ENCODE data around the gene SMTNL1. TPM values are rescaled to one million over a fixed set of nuclear protein-coding genes. Genes with fewer than 3 reads are reported as not detected.

The SMTNL1 gene
- total and polyA plus RNA-seq, 8 donors: not detected

DNA sequence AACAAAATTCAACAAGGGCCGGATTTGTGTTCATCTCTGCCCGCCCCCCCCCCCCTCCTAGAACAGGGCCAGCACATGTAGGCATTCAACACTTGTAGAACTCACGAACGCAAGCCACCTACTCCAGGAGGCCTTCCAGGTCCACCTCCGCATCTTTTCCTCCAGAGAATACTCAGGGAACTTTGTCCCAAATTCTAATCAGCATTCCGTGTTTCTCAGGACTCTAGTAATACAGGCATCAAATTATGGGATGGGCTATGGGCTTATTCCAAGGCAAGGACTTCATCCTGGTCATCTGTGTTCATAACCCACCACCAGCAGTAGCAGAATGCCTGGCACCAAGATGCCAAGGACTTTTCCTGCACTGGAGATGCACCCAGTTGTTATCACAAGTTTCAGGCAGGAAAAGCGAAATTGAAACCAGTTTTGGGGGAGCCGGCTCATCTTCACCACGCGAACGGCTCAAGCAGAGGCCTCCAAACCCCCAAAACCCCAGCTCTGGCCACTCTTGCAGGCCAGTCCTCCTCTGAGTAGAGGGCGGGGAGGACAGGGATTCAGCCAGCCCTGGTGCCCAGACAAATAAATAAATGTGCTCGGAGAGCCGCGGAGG is 29.6 kb downstream of the SMTNL1 start:
- peaks cover 0 to 12% (median 0%) of the 10 kb centered on the region in 3 donors for H3K4me1 ChIP-seq
- intact Hi-C loops (cut with DNase I): loop anchor here in 2 of 3 donors (5.0 to 10.0 kb wide), 2 partner anchors 78 to 80 kb away; partner anchors contain the start of gene YPEL4 (in 2 of the 2)
- H3K27me3 ChIP-seq: no peaks in the 10 kb centered on the region
- DNase-seq (no peak), FAIRE-seq (no peak), ATAC-seq (peak in 2 of 4 donors; percentile 21 to 28)
- peak overlapping the region; percentile 42 to 83 (median 76) for H3K4me3 ChIP-seq
- 29 to 32% methylated on average over 15 of the region's 15 CpGs for WGBS, 2 donors
- no peaks in the 10 kb centered on the region for H3K36me3 ChIP-seq
- TF ChIP-seq, protein P1, sequence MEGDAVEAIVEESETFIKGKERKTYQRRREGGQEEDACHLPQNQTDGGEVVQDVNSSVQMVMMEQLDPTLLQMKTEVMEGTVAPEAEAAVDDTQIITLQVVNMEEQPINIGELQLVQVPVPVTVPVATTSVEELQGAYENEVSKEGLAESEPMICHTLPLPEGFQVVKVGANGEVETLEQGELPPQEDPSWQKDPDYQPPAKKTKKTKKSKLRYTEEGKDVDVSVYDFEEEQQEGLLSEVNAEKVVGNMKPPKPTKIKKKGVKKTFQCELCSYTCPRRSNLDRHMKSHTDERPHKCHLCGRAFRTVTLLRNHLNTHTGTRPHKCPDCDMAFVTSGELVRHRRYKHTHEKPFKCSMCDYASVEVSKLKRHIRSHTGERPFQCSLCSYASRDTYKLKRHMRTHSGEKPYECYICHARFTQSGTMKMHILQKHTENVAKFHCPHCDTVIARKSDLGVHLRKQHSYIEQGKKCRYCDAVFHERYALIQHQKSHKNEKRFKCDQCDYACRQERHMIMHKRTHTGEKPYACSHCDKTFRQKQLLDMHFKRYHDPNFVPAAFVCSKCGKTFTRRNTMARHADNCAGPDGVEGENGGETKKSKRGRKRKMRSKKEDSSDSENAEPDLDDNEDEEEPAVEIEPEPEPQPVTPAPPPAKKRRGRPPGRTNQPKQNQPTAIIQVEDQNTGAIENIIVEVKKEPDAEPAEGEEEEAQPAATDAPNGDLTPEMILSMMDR (IDR thresholded peaks at IDR 0.05): no peak
- peak overlapping the region in 3 of 4 donors; percentile 25 to 81 (median 61) for H3K27ac ChIP-seq
- no peaks in the 10 kb centered on the region for H3K9me3 ChIP-seq

DNA sequence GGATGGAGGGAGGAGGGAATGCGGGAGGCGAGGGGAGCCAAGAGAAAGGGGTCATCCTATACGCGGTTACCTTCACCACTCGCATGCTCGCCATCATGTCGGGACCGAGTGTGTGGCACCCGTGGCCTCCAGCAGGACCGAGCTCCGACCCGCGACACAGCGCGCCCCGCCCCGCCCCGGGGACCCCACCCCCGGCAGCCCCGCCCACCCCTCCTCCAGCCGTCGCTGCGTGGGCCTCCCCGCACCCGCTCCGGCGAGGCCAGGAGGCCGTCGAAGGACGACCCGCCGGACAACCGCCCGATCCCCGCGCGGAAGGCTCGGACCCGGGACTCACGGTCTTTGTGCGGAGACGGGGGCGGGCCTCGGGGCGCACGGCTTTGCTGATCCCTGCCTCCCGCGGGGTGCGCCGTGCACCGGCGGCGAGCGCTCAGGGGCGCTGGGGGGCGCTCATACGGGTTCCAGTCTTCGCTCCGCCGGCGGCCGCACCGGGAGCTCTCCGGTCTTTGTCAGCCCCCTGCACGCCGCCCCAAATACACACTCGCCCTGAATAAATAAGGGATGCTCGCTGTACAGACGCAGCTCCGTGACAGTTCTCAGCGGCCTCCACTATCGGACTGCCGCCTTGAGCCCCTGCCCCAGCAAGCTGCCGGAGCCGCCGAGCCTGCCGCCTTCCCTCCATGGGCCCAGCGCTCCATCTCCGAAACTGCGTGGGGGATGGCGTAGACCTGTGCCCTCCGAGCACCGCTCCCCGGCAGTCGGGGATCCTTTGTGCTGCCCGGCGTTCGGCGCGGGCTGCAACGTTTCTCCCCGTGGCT is 30.3 kb downstream of the SMTNL1 start, which contains the start of gene UBE2L6:
UBE2L6 (minus strand) TSS at position 158 of the 815 bp plus-strand sequence; CDS start at position 97, 61 bp downstream.
- no peak for FAIRE-seq

DNA sequence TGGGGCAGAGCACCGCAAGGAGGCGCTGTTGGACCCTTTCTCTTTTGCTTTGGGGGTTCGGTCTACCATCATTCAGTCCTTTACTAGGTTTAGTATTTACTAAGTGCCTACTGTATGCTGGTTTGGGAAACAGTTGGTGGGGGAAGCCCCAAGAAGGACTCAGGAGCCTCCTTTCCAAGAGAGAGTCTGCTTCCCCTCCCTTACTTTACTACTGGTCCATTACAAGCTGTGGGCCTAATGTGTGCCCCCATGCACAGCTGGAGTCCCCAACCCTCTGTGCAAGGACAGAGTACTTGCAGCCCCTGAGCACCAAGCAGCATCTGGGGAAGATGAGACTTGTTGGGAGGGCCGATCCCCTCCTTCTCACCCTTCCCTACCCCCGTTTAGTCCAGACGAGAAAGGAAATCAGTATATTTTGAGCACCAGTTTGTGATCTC is 31.0 kb downstream of the SMTNL1 start:
- Histone ChIP-seq H3K27ac (peak overlapping the region in 3 of 4 donors; percentile 25 to 81 (median 61)), H3K27me3 (no peaks in the 10 kb centered on the region), H3K9me3 (no peaks in the 10 kb centered on the region), H3K4me3 (peak overlapping the region; percentile 42 to 83 (median 76)), H3K4me1 (peaks cover 0 to 12% (median 0%) of the 10 kb centered on the region in 3 donors), H3K36me3 (no peaks in the 10 kb centered on the region)
- WGBS, 2 donors: 38 to 41% methylated on average over 6 of the region's 6 CpGs
- intact Hi-C loops (cut with DNase I): loop anchor here in 2 of 3 donors (5.0 to 10.0 kb wide), 2 partner anchors 76 to 79 kb away; partner anchors contain the start of gene YPEL4 (in 2 of the 2)
- FAIRE-seq (no peak), ATAC-seq (no peak), DNase-seq (peak in 2 of 6 donors; percentile 80 to 91)
- TF ChIP-seq, protein P1 (IDR thresholded peaks at IDR 0.05): peak in 1 of 4 donors; percentile 87

More for the DNA sequence above, 30.3 kb downstream of the SMTNL1 start, which contains the start of gene UBE2L6:
- no peaks in the 10 kb centered on the region for H3K27me3 ChIP-seq
- peaks cover 0 to 12% (median 0%) of the 10 kb centered on the region in 3 donors for H3K4me1 ChIP-seq
- WGBS, 2 donors: 1% methylated on average over 56 to 92 of the region's 92 CpGs
- H3K27ac ChIP-seq: peak within 1 kb of the TSS; percentile 17 to 81 (median 51)
- TF ChIP-seq, protein P1 (IDR thresholded peaks at IDR 0.05): peak in 3 of 4 donors; percentile 80 to 89 (median 83)
- ATAC-seq (peak; percentile 84 to 88 (median 88)), DNase-seq (peak; percentile 42 to 84 (median 75))
- H3K4me3 ChIP-seq: peak within 1 kb of the TSS; percentile 42 to 83 (median 76)
- intact Hi-C loops (cut with DNase I): loop anchor here in 2 of 3 donors (5.0 to 10.0 kb wide), 2 partner anchors 77 to 80 kb away; partner anchors contain the start of gene YPEL4 (in 2 of the 2)
- no peaks in the 10 kb centered on the region for H3K36me3 ChIP-seq
- no peaks in the 10 kb centered on the region for H3K9me3 ChIP-seq

DNA sequence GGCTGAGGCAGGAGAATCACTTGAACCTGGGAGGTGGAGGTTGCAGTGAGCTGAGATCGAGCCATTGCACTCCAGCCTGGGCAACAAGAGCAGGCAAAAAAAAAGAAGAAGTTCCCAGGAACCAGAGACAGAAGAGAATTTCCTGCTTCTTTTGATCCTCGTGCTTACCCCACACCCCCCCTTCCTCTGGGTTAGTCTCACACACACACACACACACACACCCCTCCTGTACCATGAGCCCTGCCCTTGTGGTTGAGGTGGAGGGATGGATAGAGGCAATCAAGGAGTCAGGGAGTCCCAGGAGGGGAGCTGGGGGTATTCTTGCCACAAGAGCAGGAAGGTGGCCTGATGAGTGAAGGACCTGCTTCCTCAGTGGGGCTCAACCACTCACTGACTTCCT is 34.2 kb downstream of the SMTNL1 start:
- TF ChIP-seq, protein P1 (IDR thresholded peaks at IDR 0.05): no peak
- no peak for ATAC-seq
- 53 to 57% methylated on average over 2 of the region's 2 CpGs for WGBS, 2 donors
- H3K36me3 ChIP-seq: no peaks in the 10 kb centered on the region
- no peaks in the 10 kb centered on the region for H3K27me3 ChIP-seq
- H3K9me3 ChIP-seq: no peaks in the 10 kb centered on the region
- DNase-seq: no peak
- peaks cover 0 to 4% (median 0%) of the 10 kb centered on the region in 3 donors for H3K4me1 ChIP-seq
- intact Hi-C loops (cut with DNase I): loop anchor here in 1 of 3 donors (10.0 kb wide), 1 partner anchor 73 kb away; the partner anchor contains the start of gene YPEL4
- H3K4me3 ChIP-seq: no peak overlapping the region
- H3K27ac ChIP-seq: no peak overlapping the region
- no peak for FAIRE-seq
